ENCODE results near the gene PUSL1.

Gene PUSL1

GRCh38 chr1:1296070-1297061 lies 12.0 kb upstream of the PUSL1 start:
- Mint-ChIP-seq H3K4me3 (no peak overlapping the region), H3K4me1 (ENCODE audit: low read depth) (no peaks in the 10 kb centered on the region), H3K9me3 (no peaks in the 10 kb centered on the region), H3K27me3 (no peaks in the 10 kb centered on the region), H3K27ac (no peak overlapping the region), H3K36me3 (ENCODE audit: low read depth) (peaks cover 8% of the 10 kb centered on the region)
- DNase-seq, result no peak

DNA sequence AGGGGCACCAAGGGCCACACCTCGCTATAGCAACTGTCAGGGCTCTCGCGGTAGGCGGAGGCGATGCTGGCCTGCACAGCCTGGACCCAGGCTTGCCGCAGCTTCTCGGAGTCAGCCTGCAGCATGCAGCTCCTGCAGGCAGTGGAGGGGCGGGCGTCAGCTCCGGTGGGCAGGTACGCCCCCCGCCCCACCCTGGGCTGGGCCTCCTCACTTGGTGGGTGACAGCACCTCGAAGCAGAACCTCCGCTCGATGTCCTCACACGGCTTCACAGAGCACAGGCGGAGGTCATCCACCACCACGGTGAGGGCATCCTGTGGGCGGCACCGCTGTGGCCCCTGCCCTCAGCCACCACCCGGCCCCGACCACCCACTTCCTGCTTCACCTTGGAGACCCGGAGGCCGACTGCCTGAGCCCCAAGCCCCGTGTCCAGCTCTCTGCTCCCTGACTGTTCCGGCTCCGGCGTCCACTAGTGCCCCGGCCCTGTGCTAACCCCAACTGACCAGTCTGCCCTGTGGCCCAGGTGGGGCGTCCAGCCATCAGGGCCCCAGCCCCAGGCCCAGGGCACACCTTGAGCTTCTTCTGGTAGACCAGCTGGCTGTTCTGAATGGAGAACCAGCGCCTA lies 10.5 kb upstream of the PUSL1 start:
- no peaks in the 10 kb centered on the region for H3K27me3 Mint-ChIP-seq
- no peaks in the 10 kb centered on the region for H3K9me3 Mint-ChIP-seq
- no peak for DNase-seq
- H3K4me1 Mint-ChIP-seq (ENCODE audit: low read depth), result no peaks in the 10 kb centered on the region
- H3K27ac Mint-ChIP-seq, result no peak overlapping the region
- peaks cover 8% of the 10 kb centered on the region for H3K36me3 Mint-ChIP-seq (ENCODE audit: low read depth)
- H3K4me3 Mint-ChIP-seq, result no peak overlapping the region

DNA sequence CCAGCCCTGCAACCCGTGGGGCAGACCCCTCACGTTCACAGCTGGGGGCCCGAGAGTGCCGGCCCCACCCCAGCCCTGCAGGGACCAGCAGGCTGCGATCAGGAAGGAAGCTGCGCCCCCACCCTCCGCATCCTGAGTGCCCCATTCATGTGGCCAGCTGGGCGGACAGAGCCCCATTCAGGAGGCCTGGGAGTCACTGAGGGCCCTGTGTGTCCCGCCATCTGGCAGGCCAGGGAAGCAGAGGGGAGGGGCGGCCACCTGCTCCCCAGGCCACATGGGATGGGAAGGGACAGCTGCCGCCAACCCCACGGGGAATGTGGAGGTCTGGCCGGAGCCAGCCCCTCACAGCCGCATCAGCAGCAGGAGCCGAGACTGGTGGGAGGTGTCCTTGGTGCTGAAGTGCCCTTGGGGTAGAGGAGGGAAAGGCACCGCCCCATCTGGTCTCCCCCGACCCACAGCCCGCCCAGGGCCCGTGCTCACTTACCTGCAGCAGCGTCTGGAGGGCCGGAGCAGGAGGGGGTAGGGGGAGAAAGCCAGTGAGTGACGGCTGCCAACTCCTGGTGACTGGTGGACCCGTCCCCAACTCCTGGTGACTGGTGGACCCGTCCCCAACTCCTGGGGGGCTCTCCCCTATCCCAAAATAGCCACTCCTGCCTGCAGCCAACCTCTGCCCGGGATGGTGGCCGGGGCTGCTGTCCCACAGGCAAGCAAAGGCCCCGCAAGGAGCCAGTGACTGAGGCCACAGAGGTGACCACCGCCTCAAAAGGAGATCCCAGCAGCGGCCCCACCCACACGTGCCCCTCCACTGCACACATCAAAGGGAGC lies 9.3 kb upstream of the PUSL1 start:
- H3K27ac Mint-ChIP-seq, result no peak overlapping the region
- no peaks in the 10 kb centered on the region for H3K9me3 Mint-ChIP-seq
- H3K4me1 Mint-ChIP-seq (ENCODE audit: low read depth), result no peaks in the 10 kb centered on the region
- H3K27me3 Mint-ChIP-seq, result no peaks in the 10 kb centered on the region
- H3K36me3 Mint-ChIP-seq (ENCODE audit: low read depth), result peaks cover 8% of the 10 kb centered on the region
- no peak overlapping the region for H3K4me3 Mint-ChIP-seq
- no peak for DNase-seq

DNA sequence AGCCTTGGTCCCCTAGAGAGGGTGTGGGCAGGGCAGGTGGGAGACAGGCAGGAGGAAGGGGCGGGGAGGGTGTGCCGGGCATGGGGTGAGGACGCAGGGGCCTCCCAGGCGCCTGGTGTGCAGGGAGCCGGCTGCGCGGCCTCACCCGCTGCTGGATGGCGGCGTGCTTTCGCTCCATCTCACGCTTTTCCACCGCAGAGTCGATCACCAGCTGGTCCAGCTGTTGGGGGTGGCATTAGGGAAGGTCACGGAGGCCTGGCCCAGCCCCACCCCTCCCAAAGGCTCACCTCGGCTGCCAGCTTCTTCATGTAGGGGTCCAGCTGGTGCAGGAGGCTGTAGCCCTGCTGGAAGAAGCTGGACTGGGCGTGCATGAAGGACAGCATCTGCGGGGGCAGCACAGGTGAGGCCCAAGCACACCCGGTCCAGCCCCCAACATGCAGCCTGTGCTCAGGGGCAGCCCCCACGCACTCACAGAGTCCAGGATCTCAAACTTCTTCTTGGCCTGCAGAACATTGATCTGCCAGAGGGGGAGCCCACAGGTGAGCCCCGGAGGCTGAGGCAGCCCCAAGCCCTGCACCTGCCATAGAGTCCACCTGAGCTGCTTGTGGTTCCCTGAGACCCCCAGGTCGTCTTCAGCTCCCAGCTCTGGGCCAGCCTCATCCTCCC lies 8.6 kb upstream of the PUSL1 start:
- peaks cover 8% of the 10 kb centered on the region for H3K36me3 Mint-ChIP-seq (ENCODE audit: low read depth)
- no peak overlapping the region for H3K4me3 Mint-ChIP-seq
- H3K27me3 Mint-ChIP-seq, result no peaks in the 10 kb centered on the region
- no peak overlapping the region for H3K27ac Mint-ChIP-seq
- no peaks in the 10 kb centered on the region for H3K9me3 Mint-ChIP-seq
- DNase-seq, result no peak
- H3K4me1 Mint-ChIP-seq (ENCODE audit: low read depth), result peaks cover 4% of the 10 kb centered on the region

DNA sequence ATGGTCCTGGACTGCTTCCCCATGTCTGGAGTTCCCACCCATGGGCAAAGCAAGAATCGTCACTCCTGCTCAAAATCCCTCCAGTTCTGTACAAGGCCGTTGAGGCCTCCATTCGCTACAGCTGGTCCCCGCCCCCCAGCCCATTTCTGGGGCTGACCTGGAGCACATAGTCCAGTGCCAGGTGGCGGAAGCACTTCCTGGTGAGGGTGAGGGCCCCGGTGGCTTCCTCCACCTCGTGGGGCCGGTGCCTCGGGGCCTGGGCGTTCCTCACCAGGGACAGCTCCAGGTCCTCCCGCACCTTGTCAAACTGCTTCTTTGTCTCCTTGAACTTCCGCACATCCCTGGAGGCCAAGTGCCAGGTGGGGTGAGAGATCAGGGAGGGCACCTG lies 8.1 kb upstream of the PUSL1 start:
- no peaks in the 10 kb centered on the region for H3K9me3 Mint-ChIP-seq
- H3K36me3 Mint-ChIP-seq (ENCODE audit: low read depth), result peaks cover 4% of the 10 kb centered on the region
- H3K27me3 Mint-ChIP-seq, result no peaks in the 10 kb centered on the region
- H3K4me1 Mint-ChIP-seq (ENCODE audit: low read depth), result peaks cover 6% of the 10 kb centered on the region
- no peak overlapping the region for H3K4me3 Mint-ChIP-seq
- H3K27ac Mint-ChIP-seq, result no peak overlapping the region
- no peak for DNase-seq

DNA sequence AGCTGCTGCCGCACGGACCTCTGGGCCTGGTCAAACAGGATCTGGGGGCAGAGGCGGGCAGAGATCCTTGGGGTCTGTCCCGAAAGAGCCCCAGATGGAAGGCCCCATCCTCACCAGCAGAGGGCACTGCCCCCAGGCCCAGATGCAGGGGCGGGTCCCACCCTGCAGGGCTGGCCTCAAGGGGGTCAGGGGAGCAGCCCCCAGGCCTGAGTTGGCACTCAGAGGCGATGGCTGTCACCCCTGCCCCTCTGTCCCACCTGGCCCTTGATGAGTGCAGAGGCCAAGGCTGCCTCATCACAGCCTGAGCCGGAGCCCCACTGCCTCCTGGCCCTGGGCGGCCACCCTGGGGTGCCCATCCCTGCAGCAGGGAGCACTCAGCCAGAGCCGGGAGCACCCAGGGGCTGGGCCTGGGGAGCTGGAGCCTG lies 6.4 kb upstream of the PUSL1 start:
- DNase-seq, result no peak
- H3K36me3 Mint-ChIP-seq (ENCODE audit: low read depth), result peaks cover 5% of the 10 kb centered on the region
- H3K9me3 Mint-ChIP-seq, result no peaks in the 10 kb centered on the region
- H3K4me3 Mint-ChIP-seq, result no peak overlapping the region
- no peak overlapping the region for H3K27ac Mint-ChIP-seq
- peaks cover 20% of the 10 kb centered on the region for H3K4me1 Mint-ChIP-seq (ENCODE audit: low read depth)
- H3K27me3 Mint-ChIP-seq, result no peaks in the 10 kb centered on the region

DNA sequence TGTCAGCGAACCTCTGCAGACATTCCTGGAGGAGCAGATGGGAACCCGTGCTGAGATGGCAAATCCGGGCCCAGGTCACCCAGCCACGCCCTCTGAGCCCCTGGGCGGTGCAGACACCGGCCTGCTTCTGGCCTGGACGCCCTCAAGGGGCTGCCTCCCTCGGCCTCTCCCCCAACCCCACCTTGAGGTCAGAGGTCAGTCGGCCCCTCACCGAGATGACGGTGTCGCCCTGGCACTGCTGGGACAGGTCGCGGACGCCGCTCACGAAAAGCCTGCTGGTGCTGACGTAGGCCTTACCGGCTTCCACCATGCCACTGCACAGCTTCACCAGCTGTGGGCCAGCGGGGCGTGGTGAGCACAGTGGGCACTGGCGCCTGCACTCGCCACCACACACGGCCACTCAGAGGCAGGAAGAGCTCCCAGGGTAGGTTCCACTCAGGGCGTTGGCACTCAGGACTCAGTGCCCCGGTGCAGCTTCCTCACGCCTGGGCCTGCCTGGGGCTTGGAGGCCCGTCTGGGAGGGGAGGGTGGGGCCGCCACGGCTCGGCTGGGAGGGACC lies 5.4 kb upstream of the PUSL1 start:
- no peak for DNase-seq

DNA sequence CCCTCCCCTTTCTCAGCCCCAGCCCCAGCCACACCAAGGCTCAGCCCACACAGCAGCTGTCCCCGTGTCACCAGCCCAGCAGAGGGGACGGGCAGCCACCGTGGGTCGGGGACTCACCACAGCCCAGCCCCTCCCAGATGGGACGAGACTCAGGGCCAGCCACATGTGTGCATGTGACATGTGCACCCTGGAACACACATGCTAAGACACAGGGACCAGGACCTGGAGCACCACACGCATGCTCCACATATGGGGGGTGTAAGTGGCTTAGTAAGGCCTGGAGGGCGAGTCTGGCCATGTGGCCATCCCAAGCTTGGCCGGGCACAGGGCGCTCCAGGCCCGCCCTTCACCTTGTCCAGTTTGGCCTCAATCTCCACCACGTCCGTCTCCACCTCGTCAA lies 4.7 kb upstream of the PUSL1 start:
- H3K27me3 Mint-ChIP-seq, result no peaks in the 10 kb centered on the region
- peak overlapping the region; percentile 26 for H3K27ac Mint-ChIP-seq
- peaks cover 4% of the 10 kb centered on the region for H3K36me3 Mint-ChIP-seq (ENCODE audit: low read depth)
- no peak for DNase-seq
- peaks cover 22% of the 10 kb centered on the region for H3K4me1 Mint-ChIP-seq (ENCODE audit: low read depth)
- H3K9me3 Mint-ChIP-seq, result no peaks in the 10 kb centered on the region
- no peak overlapping the region for H3K4me3 Mint-ChIP-seq

More for the DNA sequence above, 5.4 kb upstream of the PUSL1 start:
- H3K36me3 Mint-ChIP-seq (ENCODE audit: low read depth), result peaks cover 4% of the 10 kb centered on the region
- H3K27ac Mint-ChIP-seq, result no peak overlapping the region
- no peaks in the 10 kb centered on the region for H3K9me3 Mint-ChIP-seq
- peaks cover 22% of the 10 kb centered on the region for H3K4me1 Mint-ChIP-seq (ENCODE audit: low read depth)
- H3K4me3 Mint-ChIP-seq, result no peak overlapping the region
- no peaks in the 10 kb centered on the region for H3K27me3 Mint-ChIP-seq

DNA sequence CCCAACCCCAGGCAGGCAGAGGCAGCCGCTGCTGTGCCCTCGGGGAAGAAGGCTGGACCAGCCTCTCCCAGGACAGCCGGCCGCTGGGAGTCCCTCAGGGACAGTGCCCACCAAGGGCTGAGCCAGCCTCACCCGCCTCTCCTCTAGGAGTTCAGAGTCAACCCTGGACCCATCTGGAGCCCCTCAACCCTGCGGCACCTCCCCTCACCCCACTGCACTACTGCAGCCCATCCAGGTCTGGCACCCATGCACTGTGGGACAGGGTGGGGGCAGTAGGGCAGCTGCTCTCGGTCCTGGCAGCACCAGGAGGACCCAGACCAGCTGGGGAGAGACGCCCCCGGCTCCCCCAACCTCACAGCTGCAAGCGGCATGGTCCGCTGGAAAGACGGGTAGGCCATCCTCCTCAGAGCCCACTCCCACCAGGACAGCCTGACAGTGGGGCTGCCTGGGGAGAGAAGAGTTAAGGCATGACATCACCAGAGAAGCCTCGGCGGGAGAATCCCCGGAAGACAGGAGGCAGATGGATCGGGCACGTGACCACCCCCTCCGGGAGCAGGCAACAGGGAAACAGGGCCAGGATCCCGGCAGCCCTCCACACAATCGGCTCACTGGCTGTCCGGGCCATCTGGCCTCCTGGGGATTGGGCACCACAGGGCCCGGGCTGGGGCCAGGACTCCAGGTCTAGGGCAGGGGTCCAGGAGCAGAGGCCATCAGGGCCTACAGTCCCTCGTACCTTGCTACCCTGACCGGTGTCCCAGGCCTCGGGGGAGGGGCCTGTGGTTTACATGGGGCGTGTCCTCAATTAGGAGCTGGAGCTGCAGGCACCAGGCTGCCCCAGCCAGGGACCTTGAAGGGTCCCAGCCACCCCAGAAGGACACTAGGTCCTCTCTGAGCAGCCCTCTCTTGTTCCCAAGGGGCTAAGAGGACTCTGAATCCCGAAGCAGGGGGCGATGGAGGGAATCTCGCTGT lies 3.8 kb upstream of the PUSL1 start:
- Mint-ChIP-seq H3K27ac (peak overlapping the region; percentile 57), H3K36me3 (ENCODE audit: low read depth) (peaks cover 10% of the 10 kb centered on the region), H3K27me3 (no peaks in the 10 kb centered on the region), H3K9me3 (no peaks in the 10 kb centered on the region), H3K4me3 (peak overlapping the region; percentile 85), H3K4me1 (ENCODE audit: low read depth) (peaks cover 24% of the 10 kb centered on the region)
- no peak for DNase-seq

GRCh38 chr1:1305300-1306069 lies 2.9 kb upstream of the PUSL1 start:
- Mint-ChIP-seq H3K9me3 (no peaks in the 10 kb centered on the region), H3K36me3 (ENCODE audit: low read depth) (peaks cover 19% of the 10 kb centered on the region), H3K4me1 (ENCODE audit: low read depth) (peaks cover 32% of the 10 kb centered on the region), H3K4me3 (peak overlapping the region; percentile 85), H3K27me3 (no peaks in the 10 kb centered on the region), H3K27ac (peak overlapping the region; percentile 90)
- DNase-seq, result peak; percentile 82

GRCh38 chr1:1306070-1306660 lies 2.2 kb upstream of the PUSL1 start:
- peaks cover 33% of the 10 kb centered on the region for H3K4me1 Mint-ChIP-seq (ENCODE audit: low read depth)
- H3K36me3 Mint-ChIP-seq (ENCODE audit: low read depth), result peaks cover 24% of the 10 kb centered on the region
- no peaks in the 10 kb centered on the region for H3K27me3 Mint-ChIP-seq
- H3K9me3 Mint-ChIP-seq, result no peaks in the 10 kb centered on the region
- DNase-seq, result no peak
- peak overlapping the region; percentile 85 for H3K4me3 Mint-ChIP-seq
- H3K27ac Mint-ChIP-seq, result peak overlapping the region; percentile 90

DNA sequence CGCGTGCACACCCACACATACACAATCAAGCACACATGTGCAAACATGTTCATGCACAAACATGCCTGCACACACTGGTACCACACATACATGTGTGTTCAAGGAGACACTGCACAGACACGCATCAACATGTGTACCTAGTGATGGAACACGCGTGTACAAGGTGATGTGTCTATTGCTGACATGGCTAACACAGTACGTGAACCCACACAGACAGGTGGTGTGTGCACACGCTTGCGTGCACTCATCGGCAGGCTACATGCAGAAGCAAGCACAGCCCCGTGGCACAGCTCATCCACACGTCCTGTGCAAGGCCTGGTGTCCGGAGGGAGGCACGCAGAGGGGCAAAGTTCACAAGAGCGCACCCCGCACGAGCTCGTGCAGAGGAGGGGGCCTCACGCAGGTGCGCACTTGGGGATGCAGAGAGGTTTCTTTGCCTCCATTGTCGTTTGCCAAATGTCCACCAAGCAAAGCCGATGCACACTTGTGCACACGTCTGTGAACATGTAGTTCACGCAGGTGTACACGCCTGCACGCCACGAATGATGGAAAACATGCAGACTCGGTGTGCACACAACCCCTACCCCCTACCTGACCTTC lies 1.6 kb upstream of the PUSL1 start:
- H3K27ac Mint-ChIP-seq, result peak overlapping the region; percentile 90

More for the DNA sequence above, 1.6 kb upstream of the PUSL1 start:
- Mint-ChIP-seq H3K36me3 (ENCODE audit: low read depth) (peaks cover 30% of the 10 kb centered on the region), H3K27me3 (no peaks in the 10 kb centered on the region), H3K4me1 (ENCODE audit: low read depth) (peaks cover 33% of the 10 kb centered on the region), H3K9me3 (no peaks in the 10 kb centered on the region), H3K4me3 (peak overlapping the region; percentile 85)
- no peak for DNase-seq

All from activated T-cell treated with anti-CD3 and anti-CD28 coated beads, Interleukin-2, amount 50 U/mL, for 24 hours (primary cell).